AG09309 (cell line): Measurements from ENCODE around the gene PLA2G2D.
"Not testable (repeated sequence)": the region's sequence is repeated elsewhere in the genome, so short reads cannot be mapped to it uniquely, and the experiment has no call there.

Source experiments
- DNase-seq: peaks from one replicate; pipeline ENCODE4 v3.0.0-alpha.2; 2010; ENCODE audit warnings: low read depth
- H3K4me3 ChIP-seq: 2 replicates; pipeline ENCODE4 v1.5.1; 2011; ENCODE audit warnings: mild to moderate bottlenecking, low read depth, low read length, moderate library complexity; ENCODE audit not compliant: control insufficient read depth
- TF ChIP-seq, protein P1 (sequence below): IDR thresholded peaks from 2 replicates; pipeline ENCODE4 v1.5.1; 2011; ENCODE audit warnings: mild to moderate bottlenecking, low read depth, low read length, inconsistent platforms; ENCODE audit not compliant: insufficient read depth, control insufficient read depth; ENCODE audit errors: missing control alignments

Gene PLA2G2D

DNA sequence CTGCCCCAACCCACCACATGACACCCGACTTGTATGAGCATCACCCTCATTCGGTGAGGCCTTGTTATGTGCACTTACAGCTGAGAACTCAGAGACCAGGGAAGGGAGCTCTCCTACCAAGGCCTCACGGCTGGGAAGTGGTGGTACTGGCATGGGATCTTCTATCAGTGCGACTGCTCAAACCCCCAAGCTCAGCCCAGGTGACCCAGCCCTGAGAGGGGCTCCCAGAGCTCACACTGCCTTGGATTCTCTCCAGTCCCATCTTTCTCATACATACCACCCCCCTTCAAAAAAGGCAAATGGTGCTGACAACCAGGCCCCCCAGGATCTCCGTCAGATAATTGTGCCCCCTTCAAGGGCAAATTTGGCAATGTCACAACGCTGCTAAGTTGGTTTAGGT lies 19.0 kb upstream of the PLA2G2D start:
- TF ChIP-seq, protein P1, sequence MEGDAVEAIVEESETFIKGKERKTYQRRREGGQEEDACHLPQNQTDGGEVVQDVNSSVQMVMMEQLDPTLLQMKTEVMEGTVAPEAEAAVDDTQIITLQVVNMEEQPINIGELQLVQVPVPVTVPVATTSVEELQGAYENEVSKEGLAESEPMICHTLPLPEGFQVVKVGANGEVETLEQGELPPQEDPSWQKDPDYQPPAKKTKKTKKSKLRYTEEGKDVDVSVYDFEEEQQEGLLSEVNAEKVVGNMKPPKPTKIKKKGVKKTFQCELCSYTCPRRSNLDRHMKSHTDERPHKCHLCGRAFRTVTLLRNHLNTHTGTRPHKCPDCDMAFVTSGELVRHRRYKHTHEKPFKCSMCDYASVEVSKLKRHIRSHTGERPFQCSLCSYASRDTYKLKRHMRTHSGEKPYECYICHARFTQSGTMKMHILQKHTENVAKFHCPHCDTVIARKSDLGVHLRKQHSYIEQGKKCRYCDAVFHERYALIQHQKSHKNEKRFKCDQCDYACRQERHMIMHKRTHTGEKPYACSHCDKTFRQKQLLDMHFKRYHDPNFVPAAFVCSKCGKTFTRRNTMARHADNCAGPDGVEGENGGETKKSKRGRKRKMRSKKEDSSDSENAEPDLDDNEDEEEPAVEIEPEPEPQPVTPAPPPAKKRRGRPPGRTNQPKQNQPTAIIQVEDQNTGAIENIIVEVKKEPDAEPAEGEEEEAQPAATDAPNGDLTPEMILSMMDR: no peak
- H3K4me3 ChIP-seq: no peak overlapping the region
- no peak for DNase-seq

DNA sequence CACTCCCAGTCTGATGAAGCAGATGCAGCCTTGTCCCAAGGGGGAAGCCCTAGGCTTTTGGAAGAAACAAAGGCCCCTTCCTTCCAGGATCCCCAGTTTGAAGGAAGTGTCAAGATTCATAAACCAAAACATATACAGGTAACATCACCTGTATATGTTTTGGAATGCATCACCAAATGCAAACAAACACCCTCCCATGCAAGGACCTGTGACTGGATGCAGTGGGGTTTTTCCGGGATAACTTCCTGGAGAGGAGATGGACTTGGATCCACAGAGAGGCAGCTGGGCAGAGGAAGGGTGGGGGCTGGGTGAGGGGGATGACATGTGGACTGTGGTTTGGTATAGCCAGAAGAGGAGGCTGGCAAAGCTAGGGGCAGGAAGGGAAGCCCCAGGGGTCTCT lies 18.3 kb upstream of the PLA2G2D start:
- no peak overlapping the region for H3K4me3 ChIP-seq
- TF ChIP-seq, protein P1: no peak
- DNase-seq: no peak

DNA sequence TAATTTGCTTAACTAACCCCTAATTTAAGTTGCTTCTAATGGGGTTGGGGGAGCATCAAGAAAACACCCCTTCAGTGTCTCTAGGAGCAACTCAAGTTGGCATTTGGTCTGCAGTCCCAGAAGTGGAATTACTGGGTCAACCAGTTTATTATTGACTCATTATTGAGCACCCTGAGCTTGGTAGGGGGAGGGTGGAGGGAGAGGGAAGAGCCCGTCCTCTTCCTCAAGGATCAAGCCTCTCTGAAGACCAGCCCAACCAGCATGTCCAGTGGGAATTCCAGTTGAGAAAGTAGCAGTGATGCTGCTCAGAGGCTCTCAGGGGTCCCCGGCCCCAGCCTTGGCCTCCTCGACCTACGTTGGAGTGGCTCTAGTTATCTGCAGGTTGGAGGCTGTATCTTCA lies 17.7 kb upstream of the PLA2G2D start:
- TF ChIP-seq, protein P1: no peak
- no peak for DNase-seq
- no peak overlapping the region for H3K4me3 ChIP-seq

DNA sequence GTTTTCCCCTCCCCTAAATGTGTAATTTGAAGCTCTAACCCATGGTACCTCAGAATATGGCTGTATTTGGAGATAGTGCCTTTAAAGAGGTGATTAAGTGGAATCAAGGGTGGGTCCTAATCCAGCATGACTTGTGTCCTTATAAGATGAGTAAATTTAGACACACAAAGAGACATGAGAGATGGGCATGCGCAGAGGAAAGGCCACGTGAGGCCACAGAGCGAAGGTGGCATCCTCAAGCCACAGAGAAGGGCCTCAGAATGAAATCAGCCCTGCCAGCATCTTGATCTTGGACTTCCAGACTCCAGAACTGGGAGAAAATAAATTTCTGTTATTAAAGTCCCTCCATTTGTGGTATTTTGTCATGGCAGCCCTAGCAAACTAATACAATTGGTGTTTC lies 16.9 kb upstream of the PLA2G2D start:
- TF ChIP-seq, protein P1: no peak
- DNase-seq: no peak
- H3K4me3 ChIP-seq: no peak overlapping the region

DNA sequence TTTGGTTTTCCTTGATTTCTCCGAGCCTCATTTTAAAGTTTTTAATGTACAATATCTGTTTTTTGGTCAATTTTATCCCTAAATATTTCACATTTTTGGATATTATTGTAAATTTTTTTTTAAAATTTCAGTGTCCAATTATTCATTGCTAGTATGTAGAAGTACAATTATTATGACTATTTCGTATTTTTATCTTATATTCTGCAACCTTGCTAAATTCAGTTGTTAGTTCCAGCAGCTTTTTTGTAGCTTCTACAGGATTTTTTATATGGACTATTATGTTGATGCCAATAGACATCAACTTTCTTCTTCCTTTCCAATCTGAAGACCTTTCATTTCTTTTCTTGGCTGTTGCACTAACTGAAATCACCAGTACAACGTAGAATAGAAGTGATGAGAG lies 15.7 kb upstream of the PLA2G2D start:
- TF ChIP-seq, protein P1: no peak
- no peak for DNase-seq
- H3K4me3 ChIP-seq: no peak overlapping the region

DNA sequence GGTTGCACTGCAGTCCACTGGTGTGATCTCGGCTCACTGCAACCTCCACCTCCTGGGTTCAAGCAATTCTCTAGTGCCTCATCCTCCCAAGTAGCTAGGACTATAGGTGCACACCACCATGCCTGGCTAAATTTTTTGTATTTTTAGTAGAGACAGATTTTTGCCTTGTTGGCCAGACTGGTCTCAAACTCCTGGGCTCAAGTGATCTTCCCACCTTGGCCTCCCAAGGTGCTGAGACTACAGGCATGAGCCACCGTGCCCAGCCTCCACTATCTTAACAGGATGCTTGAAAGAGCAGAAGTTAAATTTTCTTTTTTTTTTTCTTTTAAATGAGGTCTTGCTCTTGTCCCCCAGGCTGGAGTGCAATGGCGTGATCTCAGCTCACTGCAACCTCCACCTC lies 11.2 kb upstream of the PLA2G2D start:
- H3K4me3 ChIP-seq, DNase-seq: not testable (repeated sequence)

DNA sequence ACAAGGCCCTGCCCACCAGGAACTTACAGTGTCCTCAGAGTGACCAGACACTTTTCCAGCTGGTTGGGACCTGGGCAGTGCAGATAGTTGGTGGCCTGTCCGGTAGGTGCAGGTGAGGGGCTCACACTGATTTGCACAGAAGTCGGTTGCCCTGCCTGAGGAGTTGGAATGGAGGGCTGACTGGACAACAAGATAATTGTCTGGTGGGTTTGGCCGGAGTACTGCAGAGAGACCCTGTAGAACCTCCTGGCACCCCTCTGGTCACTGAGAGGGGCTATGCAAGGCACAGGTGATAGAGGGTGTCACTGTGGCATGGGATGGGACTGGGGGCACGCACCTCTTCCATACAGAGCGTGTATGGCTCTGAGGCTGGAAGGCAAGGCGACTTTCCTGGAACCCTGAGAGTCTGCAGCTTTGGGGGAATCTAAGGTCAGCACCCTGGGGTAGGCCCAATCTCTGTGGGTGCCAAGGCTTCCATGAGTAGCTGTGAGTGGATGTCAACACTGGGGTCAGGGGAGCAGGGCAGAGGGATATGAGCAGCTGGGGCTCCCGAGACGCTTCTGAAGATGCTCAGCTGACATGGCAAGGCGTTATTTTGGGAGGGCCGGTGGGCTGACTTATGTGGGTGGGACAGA lies 7.6 kb upstream of the PLA2G2D start:
- no peak overlapping the region for H3K4me3 ChIP-seq
- no peak for DNase-seq
- TF ChIP-seq, protein P1: no peak
